Measurements from ENCODE around the gene CLEC4F.

The CLEC4F gene

GRCh38 chr2:70785137-70785911 is 35.1 kb downstream of the CLEC4F start:
- DNase-seq (ENCODE audit: low read depth): no peak

- DNase-seq (ENCODE audit: low read depth): no peak
These were observed 36.1 kb downstream of the CLEC4F start for GRCh38 chr2:70784320-70784719.

DNA sequence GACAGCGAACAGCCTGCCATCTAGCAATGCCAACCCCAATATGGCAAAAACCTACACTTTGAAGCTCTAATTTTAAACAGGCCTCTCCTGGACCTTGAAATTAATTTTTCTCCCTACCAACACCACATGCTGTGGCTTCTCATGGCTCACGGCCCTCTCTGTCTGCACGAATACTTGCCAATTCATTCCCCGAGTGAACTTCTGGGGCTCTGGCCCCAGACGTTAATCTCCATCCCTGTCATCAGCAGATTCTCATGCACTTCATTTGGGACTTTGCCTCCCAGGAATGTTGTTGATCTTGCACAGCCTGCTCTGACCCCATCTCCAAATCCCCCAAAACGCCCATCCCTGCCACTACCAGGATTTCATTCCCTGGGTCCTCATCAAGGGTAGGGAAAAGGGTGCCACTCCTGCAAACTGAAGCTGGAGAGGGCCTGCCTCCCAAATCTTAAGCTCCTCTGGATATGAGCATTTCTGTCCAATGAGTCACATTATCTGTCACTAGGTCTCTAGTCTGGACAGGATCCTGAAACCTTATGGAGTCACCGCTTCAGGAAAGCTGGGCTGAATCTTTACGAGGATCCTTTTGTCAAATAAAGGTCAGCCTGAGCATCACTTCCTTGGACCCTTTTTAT is 40.4 kb downstream of the CLEC4F start:
- DNase-seq (ENCODE audit: low read depth): no peak

DNA sequence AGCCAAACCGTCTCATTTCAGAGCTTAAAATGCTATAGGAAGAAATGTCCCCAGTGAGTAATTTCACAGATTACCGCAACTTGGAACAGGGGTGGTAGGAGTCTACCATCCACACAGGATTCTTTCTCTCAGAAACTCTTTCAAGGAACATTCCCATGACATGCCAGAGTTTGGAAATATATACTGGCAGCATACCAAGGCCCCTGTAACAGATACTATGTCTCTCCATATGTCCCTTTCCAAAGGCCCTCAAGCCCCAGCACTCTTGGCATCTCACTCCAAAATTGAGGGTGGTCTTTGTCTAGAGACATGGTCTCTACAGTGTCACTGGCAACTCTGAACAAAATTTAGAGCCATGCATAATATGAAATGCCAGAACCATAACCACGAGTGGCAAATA is 40.9 kb downstream of the CLEC4F start:
- no peak for DNase-seq (ENCODE audit: low read depth)

DNA sequence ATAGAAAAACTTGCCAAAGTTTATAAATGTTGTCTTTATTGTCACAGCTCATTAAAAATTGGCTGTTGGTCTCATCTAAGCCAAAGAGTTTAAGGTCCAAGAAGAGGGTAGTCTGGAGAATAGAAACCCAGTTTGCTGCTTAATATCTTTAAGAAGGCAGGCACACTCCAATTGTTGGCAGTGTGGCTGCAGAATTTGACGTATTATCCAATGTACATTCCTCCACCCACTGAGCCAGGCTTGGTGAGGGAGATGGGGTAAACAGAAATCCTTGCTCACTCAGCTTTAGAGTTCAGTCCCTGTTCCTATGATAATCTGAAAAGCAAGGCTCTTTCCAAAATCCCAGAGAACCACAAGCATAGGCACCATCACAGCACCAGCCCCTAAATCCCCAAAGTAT is 41.7 kb downstream of the CLEC4F start:
- DNase-seq (ENCODE audit: low read depth): no peak

GRCh38 chr2:70777450-70777849 is 42.9 kb downstream of the CLEC4F start:
- no peak for DNase-seq (ENCODE audit: low read depth)

GRCh38 chr2:70776266-70776665 is 44.1 kb downstream of the CLEC4F start:
- no peak for DNase-seq (ENCODE audit: low read depth)

DNA sequence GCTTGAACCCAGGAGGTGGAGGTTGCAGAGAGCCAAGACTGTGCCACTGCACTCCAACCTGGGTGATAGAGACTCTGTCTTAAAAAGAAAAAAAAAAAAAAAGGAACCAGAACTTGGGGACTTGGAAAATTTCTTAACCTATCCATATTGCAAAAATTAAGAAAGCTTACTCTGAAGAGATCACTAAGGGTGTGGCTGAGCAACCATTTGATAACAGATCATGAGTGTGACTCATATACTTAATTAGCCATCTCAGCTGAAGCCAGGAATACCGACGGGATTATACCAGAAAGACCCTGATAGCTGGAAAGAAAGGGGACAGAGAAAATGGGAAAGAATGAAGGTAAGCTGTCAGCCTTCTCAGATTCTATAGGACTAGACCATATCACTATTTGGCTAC is 45.3 kb downstream of the CLEC4F start:
- no peak for DNase-seq (ENCODE audit: low read depth)

DNA sequence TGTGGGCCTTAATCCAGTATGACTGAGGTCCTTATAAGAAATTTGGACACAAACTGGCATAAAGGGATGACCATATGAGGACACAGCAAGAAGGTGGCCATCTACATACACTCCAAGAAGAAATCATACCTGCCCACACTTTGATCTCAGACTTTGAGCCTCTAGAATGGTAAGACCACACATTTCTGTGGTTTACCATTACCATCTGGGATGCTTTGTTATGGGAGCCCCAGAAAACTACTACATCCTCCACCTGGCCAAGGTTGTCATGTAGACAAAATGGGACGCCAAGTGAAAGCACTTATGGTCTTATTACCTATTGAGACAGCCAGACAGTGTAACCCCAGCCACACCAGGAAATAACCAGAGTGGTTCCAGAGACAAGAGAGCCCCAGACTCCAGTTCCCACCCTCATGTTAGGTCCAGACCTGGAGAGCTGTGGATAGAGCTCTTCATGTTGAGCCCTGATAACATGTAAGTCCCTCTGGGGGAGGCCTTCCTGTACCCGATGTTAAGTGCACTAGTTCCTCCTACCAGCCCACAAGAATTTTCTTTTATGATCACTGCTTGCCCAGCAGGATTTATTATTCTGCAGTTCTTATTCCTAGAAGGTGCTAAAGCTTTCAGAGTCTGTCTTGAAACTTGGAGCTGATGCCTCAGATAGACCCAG is 47.8 kb downstream of the CLEC4F start:
- DNase-seq (ENCODE audit: low read depth): no peak

GRCh38 chr2:70771446-70771845 is 49.0 kb downstream of the CLEC4F start:
- no peak for DNase-seq (ENCODE audit: low read depth)

GRCh38 chr2:70769450-70769849 is 50.9 kb downstream of the CLEC4F start:
- DNase-seq (ENCODE audit: low read depth): no peak

GRCh38 chr2:70768590-70769085 is 51.8 kb downstream of the CLEC4F start:
- DNase-seq (ENCODE audit: low read depth): no peak

DNA sequence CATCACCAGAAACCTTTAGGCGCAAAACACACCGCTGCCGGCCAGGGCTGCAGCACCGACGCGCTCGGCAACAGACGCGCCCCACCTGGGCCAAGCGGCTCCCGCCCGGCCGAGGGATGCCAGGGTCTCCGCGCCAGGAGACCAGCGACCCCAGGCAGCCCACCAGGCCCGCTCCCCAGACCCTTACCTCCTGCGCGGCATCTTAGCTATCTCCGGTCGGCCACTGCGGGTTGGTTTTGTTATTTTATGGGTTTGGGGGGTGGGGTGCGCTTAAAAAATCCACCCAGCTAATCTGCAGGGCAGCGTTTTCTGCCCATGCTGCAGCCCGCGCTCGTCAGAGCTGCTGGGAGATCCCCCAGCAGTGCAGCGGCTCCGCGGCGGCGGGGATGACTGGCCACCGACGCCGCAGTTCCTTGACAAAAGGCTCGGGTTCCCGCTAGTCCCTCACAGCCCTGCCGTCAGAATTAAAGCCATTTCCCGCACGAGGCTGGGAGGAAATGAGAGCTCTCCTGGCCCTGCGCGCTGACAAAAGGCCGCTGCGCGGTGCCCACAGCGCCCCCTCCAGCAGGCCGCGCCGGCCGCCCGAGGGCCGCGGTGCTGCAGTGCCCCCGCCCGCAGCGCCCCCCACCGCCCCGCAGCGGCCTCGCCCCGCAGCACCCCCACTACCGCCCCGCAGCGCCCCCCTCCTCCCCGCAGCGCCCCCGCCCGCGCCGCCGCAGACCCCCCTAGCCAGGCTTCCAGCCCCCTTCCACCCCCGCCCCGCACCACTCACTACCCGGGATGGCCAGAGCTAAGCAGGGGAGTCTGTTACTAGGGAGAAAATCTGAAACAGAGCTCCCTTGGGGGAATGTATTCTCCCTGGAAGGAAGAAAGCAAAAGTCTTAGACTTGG is 52.5 kb downstream of the CLEC4F start, which contains the start of gene ADD2:
Gene ADD2, minus strand, starts transcription at position 502 of the 891 bp plus-strand sequence. CDS start 61,792 bp downstream, outside the sequence.
- DNase-seq (ENCODE audit: low read depth): no peak

DNA sequence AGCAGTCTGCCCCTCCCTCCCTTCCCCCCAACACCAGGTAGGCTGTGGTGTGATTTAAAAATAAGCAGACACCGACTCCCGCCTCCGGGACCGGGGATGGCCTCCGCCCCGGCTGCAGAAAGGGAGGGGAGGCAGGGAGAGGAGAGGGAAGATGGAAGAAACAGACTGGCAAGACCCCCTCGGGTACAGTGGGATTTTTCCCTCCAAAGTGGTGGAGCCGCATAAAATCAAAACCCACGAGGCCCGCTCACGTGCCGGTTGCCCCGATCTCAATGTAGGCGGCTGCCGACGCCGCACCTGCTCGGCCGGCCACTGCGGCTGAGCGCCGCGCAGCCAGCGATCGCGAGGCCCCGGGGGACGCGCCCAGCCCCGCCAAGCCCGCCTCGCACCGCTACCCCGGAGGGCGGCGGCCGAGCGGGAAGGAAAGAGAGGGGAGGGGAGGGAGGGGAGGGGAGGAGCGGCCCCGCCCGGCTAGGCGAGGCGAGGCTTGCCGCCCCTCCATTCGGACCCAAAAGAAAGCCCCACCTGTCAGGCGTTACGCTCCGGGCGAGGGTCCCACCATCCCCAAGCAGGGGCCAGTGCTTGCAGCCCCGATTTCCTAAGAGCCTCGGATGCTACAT is 53.2 kb downstream of the CLEC4F start:
- DNase-seq (ENCODE audit: low read depth): no peak

DNA sequence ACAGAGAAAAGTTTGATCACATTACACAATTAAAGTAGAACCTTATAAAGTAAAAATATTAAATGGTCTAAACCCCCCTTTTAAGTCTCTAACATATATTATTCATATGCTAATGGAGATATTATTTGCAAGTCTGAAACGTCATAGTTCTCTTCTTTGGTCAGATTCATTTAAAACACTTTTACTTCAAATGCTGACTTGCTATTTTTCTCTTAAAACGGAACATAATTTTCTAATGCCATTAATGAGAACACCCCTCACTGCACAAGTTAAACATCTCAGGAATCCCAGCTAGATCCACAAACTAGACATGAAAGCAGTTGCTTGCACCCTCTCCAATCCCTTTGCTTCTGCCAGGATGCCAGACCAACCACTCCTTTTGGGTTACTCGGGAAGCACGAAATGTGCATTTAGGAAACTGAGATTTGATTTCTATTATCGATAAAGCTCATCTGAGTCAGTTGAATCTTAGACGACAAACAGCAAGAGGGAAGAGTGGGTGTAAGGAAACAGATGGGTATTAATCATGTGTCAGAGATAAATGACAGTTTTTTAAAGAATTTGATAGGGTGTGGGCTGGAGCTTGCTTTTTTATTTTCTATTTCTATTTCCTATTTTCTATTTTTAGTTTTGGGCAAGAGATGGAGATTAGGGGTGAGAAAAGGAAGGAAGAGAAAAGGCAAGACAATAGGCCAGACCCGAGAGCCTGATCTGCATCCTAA is 53.9 kb downstream of the CLEC4F start:
- no peak for DNase-seq (ENCODE audit: low read depth)

DNA sequence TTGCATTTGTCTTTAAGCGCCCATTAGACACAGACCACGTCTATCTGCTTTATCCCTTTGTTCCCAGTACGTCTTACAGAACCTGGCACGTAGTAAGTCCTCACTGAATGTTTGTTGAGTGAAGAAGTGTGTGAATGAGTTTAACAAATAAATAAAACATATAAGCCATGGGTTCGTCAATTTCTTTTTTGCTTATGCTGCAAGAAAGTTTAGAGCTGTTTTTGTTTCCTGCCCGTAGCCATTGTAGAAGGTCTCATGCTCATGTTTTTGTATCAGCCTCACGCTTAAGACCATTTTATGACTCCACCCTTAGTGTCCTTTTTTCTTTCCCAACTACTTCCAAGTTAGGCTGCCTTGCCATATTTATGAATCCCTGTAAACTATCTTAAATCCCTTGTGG is 54.9 kb downstream of the CLEC4F start:
- DNase-seq (ENCODE audit: low read depth): no peak

DNA sequence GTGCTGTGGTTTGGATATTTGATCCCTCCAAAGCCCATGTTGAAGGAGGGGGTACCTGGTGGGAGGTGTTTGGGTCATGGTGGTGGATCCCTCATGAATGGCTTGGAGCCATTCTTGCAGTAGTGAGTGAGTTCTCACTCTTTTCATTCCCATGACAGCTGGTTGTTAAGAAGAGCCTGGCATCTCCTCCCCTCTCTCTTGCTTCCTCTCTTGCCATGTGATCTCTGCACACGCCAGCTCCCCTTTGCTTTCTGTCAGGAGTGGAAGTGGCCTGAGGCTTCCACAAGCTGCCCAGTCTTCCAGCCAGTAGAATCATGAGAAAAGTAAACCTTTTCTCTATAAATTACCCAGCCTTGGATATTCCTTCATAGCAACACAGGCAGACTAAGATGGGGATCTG is 61.0 kb downstream of the CLEC4F start:
- no peak for DNase-seq (ENCODE audit: low read depth)

Data from activated gamma-delta T cell treated with anti-CD3 and anti-CD28 coated beads, Interleukin-2, amount 50 U/mL, for 16 hours (primary cell).